GM23248 (cell line): ENCODE measurements around the gene SAP30BP.

Experiments
- EZH2 ChIP-seq: fragments of 200-600 bp; sonication (generic); IDR thresholded peaks from 2 replicates; pipeline ENCODE4 v1.6.1; 2018; ENCODE audit warnings: antibody characterized with exemption, mild to moderate bottlenecking; ENCODE audit not compliant: insufficient read depth, poor library complexity, severe bottlenecking
- EZH2phosphoT487 ChIP-seq: fragments of 200-600 bp; sonication (generic); IDR thresholded peaks from 2 replicates; pipeline ENCODE4 v1.6.1; 2018; ENCODE audit warnings: antibody characterized with exemption, moderate library complexity, mild to moderate bottlenecking, low read depth; ENCODE audit not compliant: insufficient read depth

DNA sequence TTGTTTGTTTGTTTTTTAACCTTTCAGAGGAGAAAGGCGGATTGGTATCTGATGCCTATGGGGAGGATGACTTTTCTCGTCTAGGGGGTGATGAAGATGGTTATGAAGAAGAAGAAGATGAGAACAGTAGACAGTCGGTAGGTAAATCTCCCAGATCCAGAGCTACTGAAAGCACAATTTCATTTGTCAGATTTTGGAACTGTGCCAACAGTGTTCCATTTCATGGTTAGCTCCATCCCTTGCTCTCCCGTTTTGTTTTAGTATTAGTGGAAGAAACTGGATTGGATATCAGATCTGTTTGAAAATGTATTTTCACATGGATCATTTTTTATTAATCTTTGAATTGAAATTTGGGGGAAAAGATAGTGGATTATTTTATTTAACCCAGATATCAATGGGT, 1.4 kb downstream of the SAP30BP start:
- no peak for TF ChIP-seq EZH2phosphoT487
- TF ChIP-seq EZH2 = no peak
